B cell (primary cell): ENCODE data around the gene TRAPPC12. TPM values are rescaled to one million over a fixed set of nuclear protein-coding genes. Genes with fewer than 3 reads are reported as not detected.

Experiments used
- ATAC-seq: fragments of 200-7000 bp; cut with Tn5 transposase; one replicate; pipeline ENCODE4 v1.10.0; 2021; ENCODE audit warnings: low read depth, mild to moderate bottlenecking, moderate number of reproducible peaks, moderate library complexity
- CTCF ChIA-PET: fragments of 350-600 bp; sonication (Branson Sonifier 250); formaldehyde crosslinking; loops from one replicate; lab custom pipeline; 2021; ENCODE audit warnings: antibody characterized with exemption, inconsistent platforms; lab: Charles Lee
- POLR2A ChIA-PET: fragments of 350-600 bp; sonication (Branson Sonifier 250); formaldehyde crosslinking; loops from one replicate; lab custom pipeline; 2021; ENCODE audit warnings: antibody characterized with exemption; lab: Charles Lee
- DNase-seq: peaks from one replicate; pipeline ENCODE4 v3.0.0; 2013
- H2AFZ ChIP-seq: 2 replicates; pipeline ENCODE4 v1.6.1; 2012; ENCODE audit warnings: mild to moderate bottlenecking, low read depth, low read length; ENCODE audit not compliant: insufficient read depth, poor library complexity, severe bottlenecking
- H3K27ac ChIP-seq, 2 donors: 1 replicate in 1 of 2; 2 replicates in 1 of 2; pipeline ENCODE4 v1.5.1; 2012 to 2013; ENCODE audit warnings: low read length in 2 of 2, mild to moderate bottlenecking in 2 of 2, moderate library complexity in 1 of 2
- H3K27me3 ChIP-seq, 4 experiments: fragments of 200-600 bp in 1 of 4; sonication (generic) in 1 of 4; replicated peaks in 1 of 4; 1 replicate in 2 of 4; 2 replicates in 2 of 4; pipeline versions ENCODE4 v1.6.1 to v1.7.0; 2013 to 2016; ENCODE audit warnings: low read length in 3 of 4, mild to moderate bottlenecking in 2 of 4, mixed read lengths in 1 of 4, moderate library complexity in 1 of 4; ENCODE audit not compliant: insufficient read depth in 4 of 4, control insufficient read depth in 3 of 4; ENCODE audit errors: control extremely low read depth in 1 of 4
- H3K36me3 ChIP-seq, 2 experiments: replicated peaks in 1 of 2; 1 replicate in 1 of 2; 2 replicates in 1 of 2; pipeline versions ENCODE4 v1.6.1 to v1.7.1; 2013; ENCODE audit warnings: low read length in 1 of 2; ENCODE audit not compliant: insufficient read depth in 2 of 2, control insufficient read depth in 1 of 2; ENCODE audit errors: control extremely low read depth in 1 of 2, extremely low read depth in 1 of 2
- H3K4me1 ChIP-seq, 2 donors: fragments of 200-600 bp in 1 of 2; sonication (generic) in 1 of 2; 1 replicate in 1 of 2; 2 replicates in 1 of 2; pipeline versions ENCODE4 v1.5.1 to v1.6.1; 2013 to 2017; ENCODE audit warnings: low read length in 2 of 2; ENCODE audit not compliant: control insufficient read depth in 2 of 2, insufficient read depth in 2 of 2
- H3K4me2 ChIP-seq: replicated peaks from 2 replicates; pipeline ENCODE3; 2012; ENCODE audit warnings: mild to moderate bottlenecking, low read depth, low read length; ENCODE audit not compliant: poor library complexity, severe bottlenecking
- H3K4me3 ChIP-seq, 5 experiments: fragments of 200-600 bp in 1 of 5; sonication (generic) in 1 of 5; 1 replicate in 3 of 5; 2 replicates in 2 of 5; pipeline versions ENCODE4 v1.5.1 to v1.7.0; 2011 to 2016; ENCODE audit warnings: low read length in 4 of 5, mild to moderate bottlenecking in 4 of 5, low read depth in 2 of 5, control low read depth in 1 of 5, moderate library complexity in 1 of 5; ENCODE audit not compliant: insufficient read depth in 1 of 5; ENCODE audit errors: control extremely low read depth in 1 of 5, extremely low read depth in 1 of 5
- H3K79me2 ChIP-seq: fragments of 200-600 bp; sonication (generic); one replicate; pipeline ENCODE4 v1.6.0; 2016; ENCODE audit warnings: low read length; ENCODE audit not compliant: control insufficient read depth, insufficient read depth
- H3K9ac ChIP-seq: fragments of 200-600 bp; sonication (generic); 2 replicates; pipeline ENCODE4 v1.6.1; 2017; ENCODE audit warnings: mild to moderate bottlenecking, low read length, moderate library complexity
- H3K9me3 ChIP-seq, 3 donors: one replicate each; pipeline versions ENCODE4 v1.6.1 to v1.7.1; 2013; ENCODE audit warnings: low read length in 2 of 3; ENCODE audit not compliant: control insufficient read depth in 2 of 3, insufficient read depth in 1 of 3; ENCODE audit errors: control extremely low read depth in 1 of 3
- H4K20me1 ChIP-seq: 2 replicates; pipeline ENCODE4 v1.6.0; 2012; ENCODE audit warnings: mild to moderate bottlenecking, low read length; ENCODE audit not compliant: insufficient read depth, control insufficient read depth, poor library complexity, severe bottlenecking
- H3K27ac Mint-ChIP-seq: one replicate; pipeline ENCODE4 v1.8.0; 2021; ENCODE audit warnings: mixed read lengths
- H3K27me3 Mint-ChIP-seq: one replicate; pipeline ENCODE4 v1.8.0; 2021; ENCODE audit warnings: mixed read lengths
- H3K4me1 Mint-ChIP-seq: one replicate; pipeline ENCODE4 v1.8.0; 2021; ENCODE audit warnings: mixed read lengths
- H3K4me3 Mint-ChIP-seq: one replicate; pipeline ENCODE4 v1.8.0; 2021; ENCODE audit warnings: mixed read lengths
- H3K9me3 Mint-ChIP-seq: one replicate; pipeline ENCODE4 v1.8.0; 2022; ENCODE audit warnings: mixed read lengths; ENCODE audit not compliant: insufficient read depth
- EZH2 ChIP-seq: IDR thresholded peaks from 2 replicates; pipeline ENCODE4 v1.6.1; 2012; ENCODE audit warnings: borderline replicate concordance, low read depth, mild to moderate bottlenecking, moderate library complexity, low read length; ENCODE audit not compliant: insufficient read depth, poor library complexity, severe bottlenecking
- WGBS: methylation state at CpG from one replicate; pipeline ENCODE4 v1.1.5; 2013; ENCODE audit warnings: missing lambda C conversion rate; ENCODE audit not compliant: insufficient coverage; 5-methylcytosine and 5-hydroxymethylcytosine counted together
- intact Hi-C: fragments of 100-400 bp; cut with micrococcal nuclease; formaldehyde crosslinking; loops from one replicate; pipeline ENCODE4 v1.10.0; 2022
- polyA plus RNA-seq: library from polyadenylated mRNA; depleted of rRNA; stranded (reverse); fragments of >200 nt; gene quantifications from 2 replicates; pipeline ENCODE4 v1.2.3, GENCODE V29; 2012
- total RNA-seq, 2 donors: library from RNA; stranded (reverse); fragments of 120-200 nt in 1 of 2; gene quantifications; 1 replicate in 1 of 2; 2 replicates in 1 of 2; pipeline versions ENCODE4 v1.2.3 to v1.2.4, GENCODE V29; 2013 to 2022
- TF ChIP-seq, protein P1 (sequence below): fragments of 200-600 bp; IDR thresholded peaks from one replicate; pipeline ENCODE4 v1.8.0; 2022; ENCODE audit warnings: antibody characterized with exemption, mild to moderate bottlenecking

Gene TRAPPC12
- total and polyA plus RNA-seq, 2 donors (not counting 1 experiment from before 2014, with no cell fraction given): 80.9 to 151 TPM

DNA sequence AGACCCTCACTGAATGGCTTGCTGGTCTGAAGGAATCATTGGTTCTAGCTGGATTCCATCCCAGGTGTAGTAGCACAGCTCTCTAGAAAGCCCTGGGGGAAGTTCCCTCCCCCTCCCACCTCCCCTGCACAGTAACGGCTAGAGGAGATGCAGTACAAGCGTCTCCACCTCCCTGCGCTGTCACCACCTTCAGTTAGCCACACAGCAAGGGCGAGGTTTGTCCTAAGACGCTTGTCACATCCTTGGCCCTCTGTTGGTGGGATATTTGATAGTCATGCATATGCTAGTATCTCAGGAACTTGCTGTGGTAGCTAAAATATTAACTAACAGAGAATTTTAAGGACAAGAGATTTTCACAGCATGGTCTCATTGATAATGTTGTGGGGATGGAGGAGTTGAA is 19.4 kb downstream of the TRAPPC12 start:
- H3K9me3 ChIP-seq: peaks cover 5 to 35% (median 23%) of the 10 kb centered on the region in 3 donors
- no CpG with 5 or more reads among the region's 5 CpGs for WGBS
- H3K4me3 Mint-ChIP-seq: no peak overlapping the region

DNA sequence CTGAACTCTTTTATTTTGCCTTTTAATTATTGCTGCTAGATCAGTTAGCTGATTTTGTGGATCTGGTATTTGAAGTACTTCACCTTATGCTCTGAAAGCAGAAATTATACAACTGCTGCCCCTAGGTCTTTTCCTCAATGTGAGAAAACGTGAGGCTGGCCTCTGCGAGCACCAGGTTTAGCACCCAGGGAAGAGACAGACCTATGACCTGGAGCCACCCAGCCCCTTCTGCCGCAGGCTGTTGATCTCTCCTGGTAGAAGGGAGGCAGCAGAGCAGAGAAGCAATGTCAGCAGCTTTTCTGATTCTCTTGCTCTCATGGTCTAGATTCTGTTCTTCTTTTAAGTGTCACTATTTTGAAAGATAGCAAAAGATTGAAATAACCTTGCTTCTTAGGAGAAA is 19.9 kb downstream of the TRAPPC12 start:
- peaks cover 2 to 46% of the 10 kb centered on the region in 2 experiments for H3K36me3 ChIP-seq
- H3K4me1 Mint-ChIP-seq: peaks cover 11% of the 10 kb centered on the region
- H3K9me3 Mint-ChIP-seq: peaks cover 11% of the 10 kb centered on the region

More for the DNA sequence above, 19.4 kb downstream of the TRAPPC12 start:
- Histone ChIP-seq H3K4me3 (no peak overlapping the region), H3K36me3 (peaks cover 2 to 46% of the 10 kb centered on the region in 2 experiments), H3K4me2 (no peak overlapping the region), H3K79me2 (peaks cover 84% of the 10 kb centered on the region), H3K4me1 (peaks cover 0 to 6% of the 10 kb centered on the region in 2 donors), H4K20me1 (peaks cover 27% of the 10 kb centered on the region), H2AFZ (no peak overlapping the region), H3K27ac (no peak overlapping the region), H3K9ac (no peak overlapping the region), H3K27me3 (no peaks in the 10 kb centered on the region)
- Mint-ChIP-seq H3K27me3 (no peaks in the 10 kb centered on the region), H3K4me1 (peaks cover 9% of the 10 kb centered on the region), H3K27ac (no peak overlapping the region), H3K9me3 (peaks cover 11% of the 10 kb centered on the region)
- DNase-seq (no peak), ATAC-seq (no peak)
- ChIA-PET CTCF (no interaction called here), POLR2A (no interaction called here)
- intact Hi-C loops: no loop called here
- TF ChIP-seq EZH2: no peak
- TF ChIP-seq, protein P1, sequence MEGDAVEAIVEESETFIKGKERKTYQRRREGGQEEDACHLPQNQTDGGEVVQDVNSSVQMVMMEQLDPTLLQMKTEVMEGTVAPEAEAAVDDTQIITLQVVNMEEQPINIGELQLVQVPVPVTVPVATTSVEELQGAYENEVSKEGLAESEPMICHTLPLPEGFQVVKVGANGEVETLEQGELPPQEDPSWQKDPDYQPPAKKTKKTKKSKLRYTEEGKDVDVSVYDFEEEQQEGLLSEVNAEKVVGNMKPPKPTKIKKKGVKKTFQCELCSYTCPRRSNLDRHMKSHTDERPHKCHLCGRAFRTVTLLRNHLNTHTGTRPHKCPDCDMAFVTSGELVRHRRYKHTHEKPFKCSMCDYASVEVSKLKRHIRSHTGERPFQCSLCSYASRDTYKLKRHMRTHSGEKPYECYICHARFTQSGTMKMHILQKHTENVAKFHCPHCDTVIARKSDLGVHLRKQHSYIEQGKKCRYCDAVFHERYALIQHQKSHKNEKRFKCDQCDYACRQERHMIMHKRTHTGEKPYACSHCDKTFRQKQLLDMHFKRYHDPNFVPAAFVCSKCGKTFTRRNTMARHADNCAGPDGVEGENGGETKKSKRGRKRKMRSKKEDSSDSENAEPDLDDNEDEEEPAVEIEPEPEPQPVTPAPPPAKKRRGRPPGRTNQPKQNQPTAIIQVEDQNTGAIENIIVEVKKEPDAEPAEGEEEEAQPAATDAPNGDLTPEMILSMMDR: no peak

More for the DNA sequence above, 19.9 kb downstream of the TRAPPC12 start:
- H3K79me2 ChIP-seq: peaks cover 84% of the 10 kb centered on the region
- ATAC-seq (no peak), DNase-seq (no peak)
- WGBS: 100% methylated on average over 3 of the region's 3 CpGs
- H3K27ac ChIP-seq: no peak overlapping the region
- no peak overlapping the region for H3K9ac ChIP-seq
- Mint-ChIP-seq H3K27ac (no peak overlapping the region), H3K27me3 (no peaks in the 10 kb centered on the region), H3K4me3 (no peak overlapping the region)
- CTCF ChIA-PET: no interaction called here
- no peaks in the 10 kb centered on the region for H3K27me3 ChIP-seq
- no peak overlapping the region for H3K4me3 ChIP-seq
- peaks cover 0 to 7% of the 10 kb centered on the region in 2 donors for H3K4me1 ChIP-seq
- TF ChIP-seq, protein P1: no peak
- no peak for TF ChIP-seq EZH2
- H3K9me3 ChIP-seq: peaks cover 5 to 35% (median 23%) of the 10 kb centered on the region in 3 donors
- POLR2A ChIA-PET: no interaction called here
- no peak overlapping the region for H3K4me2 ChIP-seq
- peaks cover 25% of the 10 kb centered on the region for H4K20me1 ChIP-seq
- H2AFZ ChIP-seq: no peak overlapping the region
- intact Hi-C loops: no loop called here
